ENCODE data around the gene ALX3.

ALX3 gene

DNA sequence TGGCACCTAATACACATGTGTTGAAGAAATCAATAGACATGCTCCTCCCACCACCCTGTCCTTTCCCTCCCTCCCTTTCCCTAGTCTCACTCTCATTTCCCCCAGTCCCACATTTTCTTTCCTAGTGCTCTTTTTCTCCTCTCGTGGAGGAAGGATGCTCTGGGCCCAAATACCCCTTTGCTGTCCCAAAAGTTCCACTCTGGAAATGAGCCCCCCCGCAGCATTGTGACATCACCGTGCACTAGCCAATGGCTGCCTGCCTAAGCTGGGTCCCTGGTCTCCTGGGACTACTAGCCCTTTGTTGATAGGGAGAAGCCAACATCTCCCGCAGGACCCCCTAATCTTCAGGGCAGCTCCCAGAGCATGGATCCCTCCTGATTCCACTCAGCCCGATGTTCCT is 41.7 kb upstream of the ALX3 start, which contains the start of gene UBL4B:
TSS of gene UBL4B (plus strand) at position 301 of the 400 bp plus-strand sequence. CDS start at position 393, 92 bp downstream.
- DNase-seq (ENCODE audit: low spot score), result no peak
- Histone ChIP-seq H3K27ac (no peak within 1 kb of the TSS), H3K4me3 (no peak within 1 kb of the TSS)
- TF ChIP-seq, protein P1, sequence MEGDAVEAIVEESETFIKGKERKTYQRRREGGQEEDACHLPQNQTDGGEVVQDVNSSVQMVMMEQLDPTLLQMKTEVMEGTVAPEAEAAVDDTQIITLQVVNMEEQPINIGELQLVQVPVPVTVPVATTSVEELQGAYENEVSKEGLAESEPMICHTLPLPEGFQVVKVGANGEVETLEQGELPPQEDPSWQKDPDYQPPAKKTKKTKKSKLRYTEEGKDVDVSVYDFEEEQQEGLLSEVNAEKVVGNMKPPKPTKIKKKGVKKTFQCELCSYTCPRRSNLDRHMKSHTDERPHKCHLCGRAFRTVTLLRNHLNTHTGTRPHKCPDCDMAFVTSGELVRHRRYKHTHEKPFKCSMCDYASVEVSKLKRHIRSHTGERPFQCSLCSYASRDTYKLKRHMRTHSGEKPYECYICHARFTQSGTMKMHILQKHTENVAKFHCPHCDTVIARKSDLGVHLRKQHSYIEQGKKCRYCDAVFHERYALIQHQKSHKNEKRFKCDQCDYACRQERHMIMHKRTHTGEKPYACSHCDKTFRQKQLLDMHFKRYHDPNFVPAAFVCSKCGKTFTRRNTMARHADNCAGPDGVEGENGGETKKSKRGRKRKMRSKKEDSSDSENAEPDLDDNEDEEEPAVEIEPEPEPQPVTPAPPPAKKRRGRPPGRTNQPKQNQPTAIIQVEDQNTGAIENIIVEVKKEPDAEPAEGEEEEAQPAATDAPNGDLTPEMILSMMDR (IDR thresholded peaks at IDR 0.05), result no peak

DNA sequence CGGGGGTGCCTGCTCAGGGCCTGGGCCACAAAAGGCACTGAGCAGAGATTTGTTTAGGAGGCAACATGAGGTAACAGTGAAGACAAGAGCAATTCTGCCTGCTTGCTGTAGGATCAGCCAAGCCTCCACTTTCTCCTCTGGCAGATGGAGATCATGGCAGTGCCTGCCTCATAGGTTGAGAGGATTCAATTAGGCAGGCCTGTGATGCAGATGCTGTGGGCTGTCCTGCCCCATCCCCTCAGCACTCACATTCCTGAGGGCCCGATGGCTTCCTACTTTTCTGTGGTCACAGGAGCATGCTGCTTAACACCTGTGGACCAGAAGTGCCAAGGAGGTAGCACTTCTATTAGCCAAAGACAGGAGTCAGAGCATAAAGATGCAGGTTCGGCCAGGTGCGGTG is 40.6 kb upstream of the ALX3 start:
- Histone ChIP-seq H3K4me3 (no peak overlapping the region), H3K27ac (no peak overlapping the region)
- TF ChIP-seq, protein P1 (IDR thresholded peaks at IDR 0.05), result no peak
- DNase-seq (ENCODE audit: low spot score), result no peak

DNA sequence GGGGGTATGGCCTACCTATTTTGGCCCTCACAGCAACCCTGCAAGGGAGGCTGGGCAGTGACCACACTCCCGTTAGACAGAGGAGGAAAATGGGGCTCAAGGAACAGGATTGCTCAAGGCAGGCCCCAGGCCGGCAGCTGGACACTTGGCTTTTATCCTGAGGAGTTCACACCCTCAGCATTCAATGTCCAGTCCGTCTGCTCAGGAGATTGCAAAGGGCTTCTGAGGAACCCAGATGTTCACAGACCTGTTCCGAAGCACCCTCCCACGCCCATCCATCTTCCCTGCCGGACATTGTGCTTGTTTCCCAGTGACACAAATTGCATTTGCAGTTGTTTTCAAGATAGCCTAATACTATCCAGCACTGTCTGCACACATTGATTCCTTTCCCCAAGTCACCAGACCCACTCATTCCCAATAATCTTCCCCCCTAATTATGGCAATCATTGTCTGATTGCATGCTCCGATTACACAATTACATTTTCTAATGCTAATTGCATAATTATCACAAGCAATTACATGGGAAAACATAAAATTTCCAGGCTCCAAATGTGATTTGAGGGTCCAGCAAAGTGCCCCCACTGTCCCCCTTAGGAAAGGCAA is 37.5 kb upstream of the ALX3 start:
- H3K27ac ChIP-seq, result no peak overlapping the region
- H3K4me3 ChIP-seq, result no peak overlapping the region
- TF ChIP-seq, protein P1 (IDR thresholded peaks at IDR 0.05), result no peak
- no peak for DNase-seq (ENCODE audit: low spot score)

DNA sequence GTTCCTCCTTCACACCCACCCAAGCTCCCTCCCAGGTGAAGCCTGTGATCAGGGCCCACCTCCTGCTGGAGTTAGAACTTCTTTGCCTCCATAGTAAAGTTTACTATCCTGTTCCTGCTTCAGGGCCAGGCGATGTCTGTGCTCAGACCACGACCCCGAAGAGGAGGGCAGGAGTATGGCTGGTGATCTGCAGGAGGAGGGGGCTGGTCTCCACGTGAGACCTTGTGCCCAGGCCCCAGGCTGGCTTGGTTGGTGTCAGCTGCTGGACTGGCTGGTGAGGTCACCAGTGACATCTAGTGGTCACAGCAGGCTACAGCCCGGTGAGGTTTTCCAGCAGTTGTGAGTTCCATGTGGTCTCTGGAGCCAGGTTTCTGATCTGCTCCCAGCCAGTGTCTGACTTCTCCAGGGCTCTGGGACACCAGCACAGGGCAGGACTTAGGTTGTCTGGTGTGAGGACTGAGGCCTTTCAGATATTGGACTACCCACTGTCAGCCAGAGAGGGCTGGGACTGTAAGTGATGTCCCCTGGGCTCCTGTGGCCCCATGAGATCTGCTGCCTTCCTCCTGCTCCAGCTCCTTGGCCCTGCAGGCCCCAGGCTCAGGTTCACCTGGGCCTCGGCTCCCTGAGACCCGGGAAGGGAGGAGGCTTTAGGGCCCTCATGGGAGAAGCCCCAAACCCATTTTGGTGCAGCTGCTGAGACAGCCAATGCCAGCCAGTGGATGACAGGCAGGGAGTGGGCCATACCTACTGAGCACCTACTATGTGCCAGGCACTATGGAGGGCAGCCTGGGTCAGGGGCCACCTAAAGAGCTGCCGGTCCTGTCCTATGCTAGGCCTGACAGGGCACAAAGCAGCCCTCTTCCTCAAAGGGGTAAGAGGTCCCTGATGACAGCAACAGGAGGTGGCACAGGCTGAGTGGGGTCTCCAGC is 35.8 kb upstream of the ALX3 start:
- H3K27ac ChIP-seq, result no peak overlapping the region
- TF ChIP-seq, protein P1 (IDR thresholded peaks at IDR 0.05), result peak; percentile 88
- no peak for DNase-seq (ENCODE audit: low spot score)
- H3K4me3 ChIP-seq, result no peak overlapping the region

DNA sequence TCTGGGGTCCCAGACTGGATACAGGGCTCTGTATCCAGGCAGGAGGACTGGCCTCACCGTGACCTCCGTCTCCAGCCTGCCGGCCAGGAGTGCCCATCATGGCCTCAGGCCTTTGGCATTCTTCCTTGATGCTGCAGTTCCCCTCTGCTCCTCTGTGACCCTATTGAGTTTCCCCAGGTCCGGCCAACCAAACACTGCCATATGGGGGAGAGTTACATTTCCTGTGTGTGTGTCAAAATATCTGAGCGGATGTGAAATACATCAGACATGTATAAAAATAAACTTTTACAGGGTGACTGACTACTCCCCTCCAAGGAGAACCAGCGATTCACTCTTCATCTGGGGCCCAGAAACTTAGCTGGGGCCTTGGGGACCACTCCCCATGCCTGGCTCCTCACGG is 31.6 kb upstream of the ALX3 start:
- H3K27ac ChIP-seq, result no peak overlapping the region
- H3K4me3 ChIP-seq, result no peak overlapping the region
- TF ChIP-seq, protein P1 (IDR thresholded peaks at IDR 0.05), result no peak
- DNase-seq (ENCODE audit: low spot score), result no peak

DNA sequence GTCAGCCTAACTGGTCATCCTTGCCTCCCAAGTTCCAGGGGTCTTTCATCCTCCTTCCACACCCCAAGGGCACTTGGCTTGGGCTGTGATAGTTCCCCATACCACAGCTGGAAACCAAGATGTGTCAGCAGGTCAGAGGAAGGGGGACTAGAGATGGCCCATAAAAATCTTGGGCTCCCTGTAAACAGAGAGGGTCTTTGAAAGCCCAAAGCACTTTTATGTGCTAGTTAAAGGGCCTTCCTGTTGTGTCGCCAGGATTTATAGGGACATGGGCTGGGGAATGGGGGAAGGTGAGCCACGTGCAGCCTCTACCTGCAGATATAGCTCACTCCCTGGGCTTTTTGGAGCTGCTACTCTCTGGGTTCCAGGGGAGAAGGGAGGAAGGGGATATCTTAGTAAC is 29.9 kb upstream of the ALX3 start:
- TF ChIP-seq, protein P1 (IDR thresholded peaks at IDR 0.05), result no peak
- no peak overlapping the region for H3K4me3 ChIP-seq
- no peak for DNase-seq (ENCODE audit: low spot score)
- no peak overlapping the region for H3K27ac ChIP-seq
